DMS153 treated with DMSO at 0.1 percent for 48 hours (cell line): Measurements from ENCODE around the gene MAGEB1.

ENCODE experiments used
- DNase-seq: peaks from one replicate; lab custom pipeline; 2025; ENCODE audit not compliant: unreplicated experiment; lab: John Stamatoyannopoulos, UW

The MAGEB1 gene

GRCh38 chrX:30296408-30297254 is 49.7 kb downstream of the MAGEB1 start:
- no peak for DNase-seq

DNA sequence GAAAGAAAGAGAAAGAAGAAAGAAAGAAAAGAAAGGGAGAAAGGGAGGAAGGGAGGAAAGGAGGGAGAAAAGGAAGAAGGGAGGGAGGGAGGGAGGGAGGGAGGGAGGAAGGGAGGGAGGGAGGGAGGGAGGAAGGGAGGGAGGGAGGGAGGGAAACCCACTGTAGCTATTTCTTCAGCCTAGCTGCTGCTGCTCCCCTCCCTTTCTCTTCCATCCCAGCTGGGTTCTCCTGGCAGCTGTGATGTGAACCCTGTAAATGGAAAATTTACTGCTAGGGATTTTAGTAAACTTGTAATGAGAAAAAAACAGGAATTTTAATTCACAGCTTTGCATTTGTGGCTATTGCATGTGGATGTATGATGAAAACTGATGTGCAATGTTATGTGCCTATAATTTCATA is 54.3 kb downstream of the MAGEB1 start:
- DNase-seq, result no peak
